ENCODE data around the gene ZSCAN31. TPM values are rescaled to one million over a fixed set of nuclear protein-coding genes. Genes with fewer than 3 reads are reported as not detected.
A peak's percentile ranks its signal among the peaks of the same experiment; 100 is the strongest.

Gene ZSCAN31
- total and polyA plus RNA-seq, 8 donors = 2.3 to 13.4 (median 8.1) TPM

GRCh38 chr6:28349344-28349891 lies 13.5 kb upstream of the ZSCAN31 start:
- peak overlapping the region; percentile 75 to 89 (median 87) for H3K27ac ChIP-seq
- no peak for DNase-seq
- H3K27me3 ChIP-seq = no peaks in the 10 kb centered on the region
- H3K4me3 ChIP-seq = peak overlapping the region; percentile 61 to 92 (median 70)
- H3K4me1 ChIP-seq = peaks cover 12 to 46% (median 26%) of the 10 kb centered on the region in 4 donors
- TF ChIP-seq POLR2AphosphoS5 (IDR thresholded peaks at IDR 0.05) (no peak), CTCF (IDR thresholded peaks at IDR 0.05) (no peak), EP300 (IDR thresholded peaks at IDR 0.05) (no peak), POLR2A (IDR thresholded peaks at IDR 0.05) (no peak)
- H3K9me3 ChIP-seq = no peaks in the 10 kb centered on the region
- 1 to 2% (median 2%) methylated on average over 9 of the region's 9 CpGs for WGBS, 5 donors
- no peaks in the 10 kb centered on the region for H3K36me3 ChIP-seq
- intact Hi-C loops (cut with DNase I; ENCODE audit: low total_unique reads) = no loop called here

- no peak overlapping the region for H3K27ac ChIP-seq
- 9 to 21% (median 12%) methylated on average over 2 of the region's 2 CpGs for WGBS, 5 donors
Measured at GRCh38 chr6:28347119-28347518, 11.2 kb upstream of the ZSCAN31 start.

GRCh38 chr6:28345201-28345600 lies 9.3 kb upstream of the ZSCAN31 start:
- Histone ChIP-seq H3K36me3 (no peaks in the 10 kb centered on the region), H3K4me1 (peaks cover 0 to 5% (median under 1%) of the 10 kb centered on the region in 4 donors), H3K27ac (no peak overlapping the region), H3K27me3 (no peaks in the 10 kb centered on the region), H3K9me3 (no peaks in the 10 kb centered on the region), H3K4me3 (no peak overlapping the region)
- DNase-seq = no peak
- 71 to 91% (median 86%) methylated on average over 1 of the region's 1 CpG for WGBS, 5 donors
- intact Hi-C loops (cut with DNase I; ENCODE audit: low total_unique reads) = no loop called here
- TF ChIP-seq POLR2AphosphoS5 (IDR thresholded peaks at IDR 0.05) (no peak), EP300 (IDR thresholded peaks at IDR 0.05) (no peak), CTCF (IDR thresholded peaks at IDR 0.05) (no peak), POLR2A (IDR thresholded peaks at IDR 0.05) (no peak)

More at GRCh38 chr6:28347119-28347518, 11.2 kb upstream of the ZSCAN31 start:
- TF ChIP-seq POLR2A (IDR thresholded peaks at IDR 0.05) = no peak
- no peak for TF ChIP-seq EP300 (IDR thresholded peaks at IDR 0.05)
- no peak for TF ChIP-seq POLR2AphosphoS5 (IDR thresholded peaks at IDR 0.05)
- no peak for TF ChIP-seq CTCF (IDR thresholded peaks at IDR 0.05)
- intact Hi-C loops (cut with DNase I; ENCODE audit: low total_unique reads) = no loop called here
- Histone ChIP-seq H3K27me3 (no peaks in the 10 kb centered on the region), H3K9me3 (no peaks in the 10 kb centered on the region), H3K36me3 (no peaks in the 10 kb centered on the region), H3K4me1 (peaks cover 10 to 25% (median 16%) of the 10 kb centered on the region in 4 donors), H3K4me3 (no peak overlapping the region)
- no peak for DNase-seq

GRCh38 chr6:28343898-28344677 lies 8.1 kb upstream of the ZSCAN31 start:
- Histone ChIP-seq H3K4me3 (no peak overlapping the region), H3K9me3 (no peaks in the 10 kb centered on the region), H3K27ac (no peak overlapping the region), H3K4me1 (peaks cover 0 to under 1% (median 0%) of the 10 kb centered on the region in 4 donors), H3K36me3 (no peaks in the 10 kb centered on the region), H3K27me3 (no peaks in the 10 kb centered on the region)
- TF ChIP-seq EP300 (IDR thresholded peaks at IDR 0.05) = no peak
- WGBS, 5 donors = 24 to 48% (median 44%) methylated on average over 1 of the region's 1 CpG
- intact Hi-C loops (cut with DNase I; ENCODE audit: low total_unique reads) = no loop called here
- DNase-seq = no peak
